A549 treated with dexamethasone at 1 μM for 4 hours (cell line): ENCODE measurements around the gene DLX2. TPM values are rescaled to one million over a fixed set of nuclear protein-coding genes. Genes with fewer than 3 reads are reported as not detected.

Experiments used
- total RNA-seq: library from RNA; stranded (reverse); fragments of 200-300 nt; extraction: Qiagen RNA extraction; gene quantifications from 5 replicates; pipeline ENCODE4 v1.2.3, GENCODE V29; 2022

The DLX2 gene
- total RNA-seq, result 0.36 to 0.77 TPM (median 0.64 TPM) in 5 replicates

DNA sequence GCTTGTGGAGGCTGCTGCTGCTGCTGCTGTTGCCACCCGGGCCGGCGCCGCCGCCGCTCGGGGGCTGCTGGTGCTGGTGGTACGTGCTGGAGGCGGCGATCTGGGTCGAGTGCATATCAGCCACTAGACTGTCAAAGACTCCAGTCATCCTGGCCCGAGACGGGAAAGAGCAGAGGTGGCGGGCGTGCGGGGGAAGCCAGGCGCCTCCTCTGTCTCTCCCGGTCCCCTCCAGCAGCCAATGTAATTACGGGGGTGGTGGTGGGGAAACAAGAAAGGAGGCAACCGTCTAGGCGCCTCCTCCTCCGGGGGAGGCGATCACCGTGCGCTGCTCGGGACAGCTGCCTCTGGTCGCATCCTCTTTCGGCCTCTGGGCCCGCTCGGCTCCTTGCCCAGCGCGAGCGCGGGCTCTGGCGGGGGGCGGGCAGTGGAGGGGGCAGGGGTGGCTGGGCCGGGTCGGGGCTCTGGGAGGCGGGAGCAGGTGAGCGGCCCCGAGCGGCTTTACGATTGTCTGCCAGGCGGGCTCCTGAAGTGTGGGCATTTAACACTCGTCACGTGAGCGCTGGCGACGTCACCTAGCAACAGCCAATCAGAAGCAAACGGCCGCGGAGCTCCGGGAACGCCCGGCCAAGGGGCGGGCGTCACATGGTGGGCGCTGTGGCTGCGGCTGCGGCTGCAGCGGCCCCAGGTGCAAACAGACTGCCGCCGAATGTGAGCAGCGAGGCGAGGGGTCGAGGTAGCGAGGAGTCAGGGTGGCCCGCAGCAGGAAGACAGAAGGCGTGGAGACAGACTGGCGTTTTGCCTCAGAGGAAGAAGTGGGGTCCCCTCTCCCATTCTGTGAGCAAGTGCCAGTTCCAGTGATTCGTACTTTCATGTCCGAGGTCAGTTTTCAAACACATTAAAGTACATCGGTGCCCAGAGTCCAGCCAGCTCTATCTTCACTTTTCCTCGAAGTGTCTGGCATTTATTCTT, at the start of gene DLX2:
DLX2 (minus strand) TSS at position 510 of the 969 bp plus-strand sequence; CDS start at position 148, 362 bp downstream.

GRCh38 chr2:172085460-172086159, 17.1 kb downstream of the DLX2 start, which contains the start of gene DLX1:
DLX1 (plus strand) TSS chr2:172085507; CDS start chr2:172085678, 171 bp downstream.

Other genes starting within 250 kb of the DLX2 start
- 13.0 to 15.0 TPM (median 14.4 TPM) in 5 replicates for gene SLC25A12, start 208.7 kb downstream of the DLX2 start, total RNA-seq
- 71.9 to 84.8 TPM (median 73.2 TPM) in 5 replicates for gene HAT1, start 180.4 kb downstream of the DLX2 start, total RNA-seq
- 2.0 to 3.1 TPM (median 2.6 TPM) in 5 replicates for gene METAP1D, start 102.9 kb downstream of the DLX2 start, total RNA-seq
- gene DLX1, start 17.4 kb downstream of the DLX2 start, total RNA-seq, result 2.3 to 2.9 TPM (median 2.6 TPM) in 5 replicates